ENCODE results near the gene KCNMA1.

KCNMA1 gene

GRCh38 chr10:77233466-77233865 is 404.1 kb downstream of the KCNMA1 start:
- no peak for DNase-seq

- no peak for DNase-seq
These were observed 405.6 kb downstream of the KCNMA1 start for GRCh38 chr10:77231884-77232610.

- no peak for DNase-seq
These were observed 406.2 kb downstream of the KCNMA1 start for GRCh38 chr10:77231375-77231774.

- DNase-seq = no peak
These were observed 407.4 kb downstream of the KCNMA1 start for GRCh38 chr10:77230194-77230593.

- no peak for DNase-seq
These were observed 407.9 kb downstream of the KCNMA1 start for GRCh38 chr10:77229704-77230103.

GRCh38 chr10:77228559-77228958 is 409.0 kb downstream of the KCNMA1 start:
- no peak for DNase-seq

GRCh38 chr10:77226853-77227565 is 410.6 kb downstream of the KCNMA1 start:
- DNase-seq = no peak

GRCh38 chr10:77226452-77226851 is 411.2 kb downstream of the KCNMA1 start:
- DNase-seq = no peak

- DNase-seq = no peak
These were observed 411.6 kb downstream of the KCNMA1 start for GRCh38 chr10:77226020-77226419.

- DNase-seq = peak; percentile 14 to 48 (median 28)
These were observed 413.8 kb downstream of the KCNMA1 start for GRCh38 chr10:77223526-77224460.

- DNase-seq = no peak
These were observed 417.5 kb downstream of the KCNMA1 start for GRCh38 chr10:77220150-77220549.

- DNase-seq = no peak
These were observed 418.6 kb downstream of the KCNMA1 start for GRCh38 chr10:77219046-77219445.

- no peak for DNase-seq
These were observed 422.8 kb downstream of the KCNMA1 start for GRCh38 chr10:77214799-77215198.

GRCh38 chr10:77212632-77213031 is 425.0 kb downstream of the KCNMA1 start:
- peak in 1 of 4 experiments; percentile 13 for DNase-seq

GRCh38 chr10:77210645-77211044 is 427.0 kb downstream of the KCNMA1 start:
- DNase-seq = peak in 2 of 4 experiments; percentile 1 to 19

GRCh38 chr10:77208684-77209256 is 428.8 kb downstream of the KCNMA1 start:
- DNase-seq = no peak

- no peak for DNase-seq
These were observed 429.8 kb downstream of the KCNMA1 start for GRCh38 chr10:77207828-77208185.

- no peak for DNase-seq
These were observed 430.3 kb downstream of the KCNMA1 start for GRCh38 chr10:77207182-77207827.

GRCh38 chr10:77205135-77205534 is 432.5 kb downstream of the KCNMA1 start:
- no peak for DNase-seq

- no peak for DNase-seq
These were observed 433.4 kb downstream of the KCNMA1 start for GRCh38 chr10:77204171-77204570.

GRCh38 chr10:77202857-77203256 is 434.8 kb downstream of the KCNMA1 start:
- no peak for DNase-seq

Data from suppressor macrophage (primary cell).